MM.1S (cell line): ENCODE measurements around the gene NUMA1.

Experiments used
- DNase-seq: peaks from one replicate; pipeline ENCODE4 v3.0.0-alpha.2; 2015
- H2AFZ ChIP-seq: fragments of 300-600 bp; sonication (generic); 2 replicates; pipeline ENCODE4 v1.6.0; 2016; ENCODE audit warnings: antibody characterized with exemption, low read length
- H3F3A ChIP-seq: fragments of 300-600 bp; sonication (generic); 2 replicates; pipeline ENCODE4 v1.6.1; 2016; ENCODE audit warnings: mild to moderate bottlenecking, antibody characterized with exemption, low read length, moderate library complexity, mixed read lengths; ENCODE audit not compliant: insufficient read depth
- H3K27ac ChIP-seq: fragments of 300-600 bp; sonication (generic); 2 replicates; pipeline ENCODE4 v1.5.1; 2016; ENCODE audit warnings: mild to moderate bottlenecking, low read length
- H3K27me3 ChIP-seq: fragments of 300-600 bp; sonication (generic); replicated peaks from 2 replicates; pipeline ENCODE4 v1.6.0; 2016; ENCODE audit warnings: low read length; ENCODE audit not compliant: insufficient read depth
- H3K36me3 ChIP-seq: fragments of 300-600 bp; sonication (generic); replicated peaks from 2 replicates; pipeline ENCODE4 v1.6.1; 2016; ENCODE audit warnings: mild to moderate bottlenecking, low read length, mixed read lengths; ENCODE audit not compliant: insufficient read depth
- H3K4me1 ChIP-seq: fragments of 300-600 bp; sonication (generic); 2 replicates; pipeline ENCODE4 v1.6.1; 2016; ENCODE audit warnings: low read length, mixed read lengths
- H3K4me2 ChIP-seq: fragments of 300-600 bp; sonication (generic); 2 replicates; pipeline ENCODE4 v1.6.0; 2016; ENCODE audit warnings: low read depth, low read length
- H3K4me3 ChIP-seq: fragments of 300-600 bp; sonication (generic); 2 replicates; pipeline ENCODE4 v1.5.1; 2016; ENCODE audit warnings: low read length, mixed read lengths
- H3K79me2 ChIP-seq: fragments of 300-600 bp; sonication (generic); 2 replicates; pipeline ENCODE4 v1.6.1; 2016; ENCODE audit warnings: mixed run types, low read length, mixed read lengths
- H3K9ac ChIP-seq: fragments of 300-600 bp; sonication (generic); 2 replicates; pipeline ENCODE4 v1.6.1; 2016; ENCODE audit warnings: low read length, mixed read lengths
- H3K9me2 ChIP-seq: fragments of 300-600 bp; sonication (generic); replicated peaks from 2 replicates; pipeline ENCODE4 v1.6.1; 2016; ENCODE audit warnings: mild to moderate bottlenecking, low read length, mixed read lengths; ENCODE audit not compliant: insufficient read depth
- H3K9me3 ChIP-seq: fragments of 300-600 bp; sonication (generic); replicated peaks from 2 replicates; pipeline ENCODE4 v1.6.1; 2016; ENCODE audit warnings: mild to moderate bottlenecking, low read length, mixed read lengths; ENCODE audit not compliant: insufficient read depth
- H4K20me1 ChIP-seq: fragments of 300-600 bp; sonication (generic); 2 replicates; pipeline ENCODE4 v1.6.1; 2016; ENCODE audit warnings: mild to moderate bottlenecking, low read length, moderate library complexity, mixed read lengths; ENCODE audit not compliant: insufficient read depth
- CTCF ChIP-seq: fragments of 300-600 bp; sonication (generic); IDR thresholded peaks from 2 replicates; pipeline ENCODE4 v1.5.1; 2016; ENCODE audit warnings: antibody characterized with exemption, low read length, mixed read lengths
- EZH2 ChIP-seq: fragments of 300-600 bp; sonication (generic); optimal IDR thresholded peaks from 2 replicates; pipeline ENCODE3; 2017; ENCODE audit warnings: low read depth, mild to moderate bottlenecking, antibody characterized with exemption, low read length, mixed read lengths
- EZH2phosphoT487 ChIP-seq: fragments of 300-600 bp; sonication (generic); IDR thresholded peaks from 2 replicates; pipeline ENCODE4 v1.6.1; 2018; ENCODE audit warnings: antibody characterized with exemption, low read length

The NUMA1 gene

GRCh38 chr11:72078477-72078876, 1.9 kb downstream of the NUMA1 start:
- H3K79me2 ChIP-seq, result peaks cover 64% of the 10 kb centered on the region
- no peak for DNase-seq
- peaks cover 19% of the 10 kb centered on the region for H3F3A ChIP-seq
- no peak overlapping the region for H3K27ac ChIP-seq
- peak overlapping the region; percentile 75 for H3K4me2 ChIP-seq
- TF ChIP-seq EZH2, result no peak
- no peak for TF ChIP-seq EZH2phosphoT487
- TF ChIP-seq CTCF, result no peak
- H3K4me1 ChIP-seq, result peaks cover 33% of the 10 kb centered on the region
- peak overlapping the region; percentile 79; the same call in 1 of the 2 replicates for H3K9ac ChIP-seq
- H4K20me1 ChIP-seq, result no peaks in the 10 kb centered on the region
- no peaks in the 10 kb centered on the region for H3K9me3 ChIP-seq
- H3K36me3 ChIP-seq, result no peaks in the 10 kb centered on the region
- H2AFZ ChIP-seq, result no peak overlapping the region
- peak overlapping the region; percentile 91 for H3K4me3 ChIP-seq
- H3K9me2 ChIP-seq, result no peaks in the 10 kb centered on the region
- no peaks in the 10 kb centered on the region for H3K27me3 ChIP-seq

- Histone ChIP-seq H3K27me3 (no peaks in the 10 kb centered on the region), H3K79me2 (peaks cover 92% of the 10 kb centered on the region), H3K4me3 (no peak overlapping the region), H3K9ac (no peak overlapping the region), H3K27ac (no peak overlapping the region), H2AFZ (no peak overlapping the region), H3K9me3 (no peaks in the 10 kb centered on the region), H3F3A (peaks cover 23% of the 10 kb centered on the region), H3K4me1 (peaks cover 41% of the 10 kb centered on the region), H3K9me2 (no peaks in the 10 kb centered on the region), H3K36me3 (no peaks in the 10 kb centered on the region), H4K20me1 (no peaks in the 10 kb centered on the region; the same call in 1 of the 2 replicates), H3K4me2 (no peak overlapping the region)
- TF ChIP-seq EZH2 (no peak), EZH2phosphoT487 (no peak), CTCF (no peak)
- no peak for DNase-seq
These were observed 4.6 kb downstream of the NUMA1 start for GRCh38 chr11:72075756-72076155.

GRCh38 chr11:72075109-72075508, 5.2 kb downstream of the NUMA1 start:
- H3K9ac ChIP-seq, result no peak overlapping the region
- peaks cover 4% of the 10 kb centered on the region; the same call in 1 of the 2 replicates for H4K20me1 ChIP-seq
- no peaks in the 10 kb centered on the region for H3K9me3 ChIP-seq
- no peak overlapping the region for H2AFZ ChIP-seq
- DNase-seq, result no peak
- H3K79me2 ChIP-seq, result peaks cover 98% of the 10 kb centered on the region
- H3K27ac ChIP-seq, result no peak overlapping the region
- peaks cover 47% of the 10 kb centered on the region for H3K4me1 ChIP-seq
- peaks cover 30% of the 10 kb centered on the region for H3F3A ChIP-seq
- H3K36me3 ChIP-seq, result no peaks in the 10 kb centered on the region
- H3K4me2 ChIP-seq, result no peak overlapping the region
- no peak for TF ChIP-seq EZH2phosphoT487
- no peak; the same call in 1 of the 2 replicates for TF ChIP-seq CTCF
- H3K9me2 ChIP-seq, result no peaks in the 10 kb centered on the region
- H3K4me3 ChIP-seq, result no peak overlapping the region
- H3K27me3 ChIP-seq, result no peaks in the 10 kb centered on the region
